IMR-90 (cell line): ENCODE data around the gene MUC5B. TPM values are rescaled to one million over a fixed set of nuclear protein-coding genes. Genes with fewer than 3 reads are reported as not detected.

Source experiments
- ATAC-seq: fragments of 200-7000 bp; cut with Tn5 transposase; 2 replicates; pipeline ENCODE4 v1.9.1; 2020; ENCODE audit warnings: low read depth, mild to moderate bottlenecking, moderate library complexity
- BruUV-seq: library from RNA; stranded (reverse); fragments of 400-500 nt; replicated peaks from 2 replicates; lab custom pipeline; 2021; lab: Mats Ljungman, UMichigan
- CTCF ChIA-PET: fragments of 300-600 bp; formaldehyde crosslinking; extraction: SDS; loops from one replicate; lab custom pipeline; 2021; ENCODE audit warnings: antibody characterized with exemption; lab: Yijun Ruan, JAX
- POLR2A ChIA-PET: fragments of 300-600 bp; sonication (Branson Sonifier 250); formaldehyde crosslinking; loops from one replicate; lab custom pipeline; 2022; ENCODE audit warnings: antibody characterized with exemption; ENCODE audit not compliant: unreplicated experiment; lab: Charles Lee
- DNase-seq: peaks from one replicate; pipeline ENCODE4 v3.0.0; 2013
- H2AFZ ChIP-seq: replicated peaks from 2 replicates; pipeline ENCODE3; 2013; ENCODE audit warnings: low read length, mild to moderate bottlenecking; ENCODE audit not compliant: poor library complexity
- H2AK5ac ChIP-seq: 2 replicates; pipeline ENCODE4 v1.6.1; 2013; ENCODE audit warnings: low read depth, low read length, inconsistent platforms
- H2AK9ac ChIP-seq: replicated peaks from 2 replicates; pipeline ENCODE3; 2013; ENCODE audit warnings: mild to moderate bottlenecking, low read depth, low read length, moderate library complexity; ENCODE audit not compliant: poor library complexity
- H2BK120ac ChIP-seq: 2 replicates; pipeline ENCODE4 v1.6.1; 2013; ENCODE audit warnings: low read depth, low read length, inconsistent platforms
- H2BK15ac ChIP-seq: 3 replicates; pipeline ENCODE4 v1.6.1; 2013; ENCODE audit warnings: low read depth, low read length, inconsistent platforms
- H2BK20ac ChIP-seq: 2 replicates; pipeline ENCODE4 v1.6.1; 2013; ENCODE audit warnings: low read depth, mild to moderate bottlenecking, inconsistent platforms, low read length, moderate library complexity
- H2BK5ac ChIP-seq: 2 replicates; pipeline ENCODE4 v1.6.1; 2013; ENCODE audit warnings: mild to moderate bottlenecking, low read depth, low read length, inconsistent platforms; ENCODE audit not compliant: poor library complexity, severe bottlenecking
- H3K14ac ChIP-seq: replicated peaks from 2 replicates; pipeline ENCODE4 v1.6.1; 2013; ENCODE audit warnings: low read depth, low read length, inconsistent platforms
- H3K18ac ChIP-seq: 2 replicates; pipeline ENCODE4 v1.6.1; 2013; ENCODE audit warnings: low read depth, low read length, control low read depth
- H3K23ac ChIP-seq: 2 replicates; pipeline ENCODE4 v1.6.1; 2013; ENCODE audit warnings: low read depth, low read length, inconsistent platforms
- H3K27ac ChIP-seq: 2 replicates; pipeline ENCODE4 v1.5.1; 2013; ENCODE audit warnings: mild to moderate bottlenecking, control low read depth, low read length; ENCODE audit not compliant: insufficient read depth
- H3K27me3 ChIP-seq: 2 replicates; pipeline ENCODE4 v1.6.1; 2013; ENCODE audit warnings: low read length; ENCODE audit not compliant: control insufficient read depth, insufficient read depth
- H3K36me3 ChIP-seq: 2 replicates; pipeline ENCODE4 v1.6.1; 2013; ENCODE audit warnings: low read length, mixed read lengths; ENCODE audit not compliant: control insufficient read depth, insufficient read depth
- H3K4ac ChIP-seq: 2 replicates; pipeline ENCODE4 v1.6.1; 2013; ENCODE audit warnings: low read depth, low read length, inconsistent platforms
- H3K4me1 ChIP-seq: 2 replicates; pipeline ENCODE4 v1.6.1; 2013; ENCODE audit warnings: low read length, mixed read lengths; ENCODE audit not compliant: control insufficient read depth, insufficient read depth
- H3K4me2 ChIP-seq: 2 replicates; pipeline ENCODE4 v1.6.1; 2013; ENCODE audit warnings: low read depth, mild to moderate bottlenecking, control low read depth, low read length, moderate library complexity
- H3K4me3 ChIP-seq: 2 replicates; pipeline ENCODE4 v1.5.1; 2013; ENCODE audit warnings: low read depth, mild to moderate bottlenecking, control low read depth, low read length, moderate library complexity; ENCODE audit not compliant: insufficient read depth
- H3K56ac ChIP-seq: 2 replicates; pipeline ENCODE4 v1.6.1; 2013; ENCODE audit warnings: low read length, inconsistent platforms; ENCODE audit not compliant: insufficient read depth; ENCODE audit errors: extremely low read depth
- H3K79me1 ChIP-seq, 2 experiments: 2 replicates each; pipeline ENCODE4 v1.6.1; 2013; ENCODE audit warnings: low read length in 2 of 2, inconsistent platforms in 1 of 2, low read depth in 1 of 2
- H3K9ac ChIP-seq: 2 replicates; pipeline ENCODE4 v1.6.1; 2013; ENCODE audit warnings: low read depth, low read length, control low read depth
- H3K9me1 ChIP-seq: 2 replicates; pipeline ENCODE4 v1.6.1; 2013; ENCODE audit warnings: low read length, inconsistent platforms; ENCODE audit not compliant: insufficient read depth
- H3K9me3 ChIP-seq: 2 replicates; pipeline ENCODE4 v1.6.1; 2013; ENCODE audit warnings: low read length; ENCODE audit not compliant: control insufficient read depth, insufficient read depth
- H4K20me1 ChIP-seq: 2 replicates; pipeline ENCODE4 v1.6.1; 2013; ENCODE audit warnings: low read length, inconsistent platforms; ENCODE audit not compliant: insufficient read depth
- H4K5ac ChIP-seq: 2 replicates; pipeline ENCODE4 v1.6.1; 2013; ENCODE audit warnings: mild to moderate bottlenecking, low read depth, low read length, control low read depth
- H4K8ac ChIP-seq, 2 experiments: 2 replicates each; pipeline ENCODE4 v1.6.1; 2013; ENCODE audit warnings: low read depth in 2 of 2, low read length in 2 of 2, control low read depth in 1 of 2, inconsistent platforms in 1 of 2
- H4K91ac ChIP-seq: 2 replicates; pipeline ENCODE4 v1.6.1; 2013; ENCODE audit warnings: low read depth, low read length, inconsistent platforms; ENCODE audit not compliant: insufficient read depth
- BHLHE40 ChIP-seq: fragments of 150-350 bp; IDR thresholded peaks from 2 replicates; pipeline ENCODE4 v1.6.1; 2016; ENCODE audit warnings: mild to moderate bottlenecking, low read depth, low read length
- CEBPB ChIP-seq: IDR thresholded peaks from 2 replicates; pipeline ENCODE4 v1.6.1; 2012; ENCODE audit warnings: low read depth, low read length, improper control_type of control experiment
- ELK1 ChIP-seq: fragments of 150-350 bp; IDR thresholded peaks from 2 replicates; pipeline ENCODE4 v1.6.1; 2016; ENCODE audit warnings: low read depth, mild to moderate bottlenecking, low read length, moderate library complexity, borderline replicate concordance
- FOS ChIP-seq: fragments of 150-350 bp; IDR thresholded peaks from 2 replicates; pipeline ENCODE4 v1.6.1; 2016; ENCODE audit warnings: low read depth, low read length
- MAFK ChIP-seq: IDR thresholded peaks from 2 replicates; pipeline ENCODE4 v1.6.1; 2012; ENCODE audit warnings: low read depth, low read length, improper control_type of control experiment
- MAZ ChIP-seq: IDR thresholded peaks from 2 replicates; pipeline ENCODE4 v1.6.1; 2012; ENCODE audit warnings: low read depth, mild to moderate bottlenecking, low read length, improper control_type of control experiment, moderate library complexity, borderline replicate concordance
- MXI1 ChIP-seq: IDR thresholded peaks from 2 replicates; pipeline ENCODE4 v1.6.1; 2012; ENCODE audit warnings: low read depth, mild to moderate bottlenecking, low read length, moderate library complexity, borderline replicate concordance
- NFE2L2 ChIP-seq: fragments of 150-350 bp; IDR thresholded peaks from 2 replicates; pipeline ENCODE4 v1.6.1; 2016; ENCODE audit warnings: low read depth, mild to moderate bottlenecking, low read length
- RAD21 ChIP-seq: IDR thresholded peaks from 2 replicates; pipeline ENCODE4 v1.6.1; 2012; ENCODE audit warnings: low read length, improper control_type of control experiment
- RCOR1 ChIP-seq: IDR thresholded peaks from 2 replicates; pipeline ENCODE4 v1.6.1; 2012; ENCODE audit warnings: mild to moderate bottlenecking, low read length, improper control_type of control experiment; ENCODE audit not compliant: insufficient replicate concordance
- RFX5 ChIP-seq: IDR thresholded peaks from 2 replicates; pipeline ENCODE4 v1.8.0; 2012; ENCODE audit warnings: low read depth, mild to moderate bottlenecking, low read length, moderate library complexity
- SMC3 ChIP-seq: fragments of 150-350 bp; IDR thresholded peaks from 2 replicates; pipeline ENCODE4 v1.6.1; 2016; ENCODE audit warnings: low read depth, mild to moderate bottlenecking, antibody characterized with exemption, low read length, moderate library complexity
- WGBS, 2 experiments: methylation state at CpG; one replicate each; pipeline versions ENCODE4 v1.1.5 to v1.1.7; 2013; ENCODE audit warnings: missing lambda C conversion rate in 2 of 2; ENCODE audit not compliant: insufficient read length in 1 of 2; ENCODE audit errors: extremely low coverage in 2 of 2; 5-methylcytosine and 5-hydroxymethylcytosine counted together
- dilution Hi-C: fragments of 300-500 bp; cut with HindIII; formaldehyde crosslinking; loops from one replicate; pipeline ENCODE4 v1.14.3; 2018; ENCODE audit warnings: low sequenced_read_pairs; ENCODE audit not compliant: unreplicated experiment
- in situ Hi-C: fragments of 300-500 bp; cut with MboI; formaldehyde crosslinking; loops from 3 replicates; pipeline ENCODE4 v1.14.3; 2019; ENCODE audit warnings: low sequenced_read_pairs, inconsistent platforms, mixed read lengths
- intact Hi-C: fragments of 100-400 bp; cut with micrococcal nuclease; formaldehyde crosslinking; loops from 2 replicates; pipeline ENCODE4 v1.10.0; 2022
- polyA plus RNA-seq, 3 experiments: library from polyadenylated mRNA; depleted of rRNA; stranded (reverse); fragments of >200 nt; gene quantifications; 2 replicates each; pipeline ENCODE4 v1.2.3, GENCODE V29; 2012; ENCODE audit warnings: low replicate concordance in 1 of 3
- total RNA-seq: library from RNA; depleted of rRNA; stranded (reverse); fragments of >200 nt; gene quantifications from 2 replicates; pipeline ENCODE4 v1.2.3, GENCODE V29; 2012

Gene MUC5B
- total and polyA plus RNA-seq, 2 of the 4 experiments (the other 2 are of a cell fraction): not detected

DNA sequence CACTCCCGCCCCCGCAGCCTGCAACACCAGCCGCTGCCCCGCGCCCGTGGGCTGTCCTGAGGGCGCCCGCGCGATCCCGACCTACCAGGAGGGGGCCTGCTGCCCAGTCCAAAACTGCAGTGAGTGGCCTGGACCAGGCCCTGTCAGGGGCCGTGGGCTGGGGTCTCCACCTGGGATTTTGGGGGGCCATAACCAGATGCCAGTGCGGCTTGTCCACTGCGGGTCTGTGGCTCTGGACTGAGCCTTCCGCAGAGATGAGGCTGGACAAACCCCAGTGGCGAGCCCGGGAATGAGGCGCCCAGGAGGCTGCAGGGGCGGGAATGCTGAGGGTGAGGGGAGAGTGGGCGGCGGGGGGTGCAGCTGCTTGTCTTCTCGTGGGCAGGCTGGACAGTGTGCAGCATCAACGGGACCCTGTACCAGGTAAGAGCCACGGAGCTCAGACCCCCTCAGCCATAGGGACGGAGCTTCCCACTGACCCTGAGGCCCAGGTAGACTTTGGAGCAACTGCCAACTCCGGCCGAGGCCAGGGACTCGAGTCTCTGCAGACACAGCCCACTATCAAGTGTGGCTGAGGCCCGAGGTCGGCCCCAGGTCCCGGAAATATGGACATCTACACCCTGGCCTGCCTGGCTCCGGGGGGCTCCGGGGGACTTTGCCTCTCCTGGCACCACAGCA, 24.8 kb upstream of the MUC5B start (continued):
- no peak for TF ChIP-seq NFE2L2
- TF ChIP-seq RCOR1: no peak
- TF ChIP-seq RFX5: no peak
- no peak for TF ChIP-seq MAZ
- TF ChIP-seq MXI1: no peak

GRCh38 chr11:1198561-1199240, 24.2 kb upstream of the MUC5B start:
- Histone ChIP-seq H4K91ac (no peak overlapping the region), H2AK5ac (no peak overlapping the region), H2BK15ac (no peak overlapping the region), H2AFZ (no peak overlapping the region), H3K9ac (no peak overlapping the region), H2BK120ac (no peak overlapping the region), H2BK20ac (no peak overlapping the region), H4K5ac (no peak overlapping the region), H2BK5ac (no peak overlapping the region), H3K4ac (no peak overlapping the region), H3K4me3 (no peak overlapping the region), H3K9me3 (peaks cover 6% of the 10 kb centered on the region; the same call in 1 of the 2 replicates), H3K79me1 (no peaks in the 10 kb centered on the region), H3K9me1 (no peaks in the 10 kb centered on the region), H3K56ac (no peak overlapping the region), H3K36me3 (no peaks in the 10 kb centered on the region), H3K4me1 (no peaks in the 10 kb centered on the region), H2AK9ac (no peak overlapping the region), H4K20me1 (no peaks in the 10 kb centered on the region; the same call in 1 of the 2 replicates), H4K8ac (no peak overlapping the region), H3K14ac (no peak overlapping the region), H3K27ac (no peak overlapping the region), H3K4me2 (no peak overlapping the region), H3K18ac (no peak overlapping the region), H3K27me3 (peaks cover 10% of the 10 kb centered on the region; the same call in 1 of the 2 replicates), H3K23ac (no peak overlapping the region)
- ATAC-seq: no peak
- dilution Hi-C loops (no loop called here), intact Hi-C loops (no loop called here), in situ Hi-C loops (no loop called here)
- WGBS, 2 experiments: 71% methylated on average over 6 of the region's 26 CpGs; no CpG with 5 or more reads in 1 of the 2 experiments
- BruUV-seq: no TSS peak
- ChIA-PET POLR2A (no interaction called here), CTCF (no interaction called here)
- no peak for DNase-seq
- TF ChIP-seq RAD21 (no peak), RCOR1 (no peak), MAZ (no peak), BHLHE40 (no peak), MXI1 (no peak), CEBPB (no peak), FOS (no peak), NFE2L2 (no peak), MAFK (no peak), ELK1 (no peak), SMC3 (no peak)
